RPMI8226 (cell line): Measurements from ENCODE around the gene GDNF.
"Not testable (repeated sequence)": the region's sequence is repeated elsewhere in the genome, so short reads cannot be mapped to it uniquely, and the experiment has no call there.

ENCODE experiments used
- DNase-seq: peaks from one replicate; pipeline ENCODE4 v3.0.0-alpha.2; 2015

Gene GDNF

GRCh38 chr5:37839407-37840052 lies at the start of gene GDNF:
Gene GDNF (minus strand): TSS chr5:37840041. CDS start chr5:37834796, 5,245 bp downstream.
- no peak for DNase-seq

DNA sequence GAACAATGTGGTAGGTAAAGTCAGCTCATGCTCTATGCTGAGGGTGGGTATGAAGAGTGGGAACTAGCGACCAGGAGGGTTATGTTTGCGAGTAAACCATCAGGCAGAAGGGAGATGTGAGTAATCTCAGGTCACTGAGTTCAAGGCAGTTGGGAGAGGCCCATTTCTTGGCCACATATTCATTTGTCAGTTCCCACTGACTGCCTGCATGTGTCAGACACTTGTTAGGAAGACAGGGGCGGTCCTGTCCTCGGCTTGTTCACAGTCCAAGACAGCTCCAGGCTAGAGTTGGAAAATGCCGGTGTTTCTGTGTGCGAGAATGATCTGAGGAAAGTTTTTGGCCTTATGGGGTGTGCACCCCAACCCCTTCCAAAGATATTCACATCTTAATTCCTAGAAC lies 48.6 kb upstream of the GDNF start:
- no peak for DNase-seq

- peak; percentile 17 for DNase-seq
Observed at GRCh38 chr5:37886242-37886905, 46.5 kb upstream of the GDNF start.

- DNase-seq: no peak
Observed at GRCh38 chr5:37882636-37883035, 42.8 kb upstream of the GDNF start.

- DNase-seq: no peak
Observed at GRCh38 chr5:37881359-37881758, 41.5 kb upstream of the GDNF start.

DNA sequence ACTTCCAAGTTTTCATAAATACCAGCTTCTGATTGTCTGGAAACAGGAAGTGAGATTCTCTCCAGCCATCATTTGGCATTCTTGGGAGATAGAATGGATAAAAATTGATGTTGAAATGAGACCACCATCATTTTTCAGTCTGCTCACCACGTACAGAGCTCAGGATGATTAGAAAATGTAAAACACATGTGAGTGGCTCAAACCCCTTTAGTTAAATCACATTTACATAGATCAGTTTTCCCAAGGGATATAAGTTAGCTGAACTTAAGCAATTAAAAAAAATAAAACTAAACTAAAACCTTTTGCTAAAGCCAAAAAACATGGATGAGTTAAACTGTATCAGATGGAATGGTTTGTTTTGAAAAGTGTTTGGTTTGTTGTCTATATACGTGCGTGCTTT lies 37.1 kb upstream of the GDNF start:
- no peak for DNase-seq

DNA sequence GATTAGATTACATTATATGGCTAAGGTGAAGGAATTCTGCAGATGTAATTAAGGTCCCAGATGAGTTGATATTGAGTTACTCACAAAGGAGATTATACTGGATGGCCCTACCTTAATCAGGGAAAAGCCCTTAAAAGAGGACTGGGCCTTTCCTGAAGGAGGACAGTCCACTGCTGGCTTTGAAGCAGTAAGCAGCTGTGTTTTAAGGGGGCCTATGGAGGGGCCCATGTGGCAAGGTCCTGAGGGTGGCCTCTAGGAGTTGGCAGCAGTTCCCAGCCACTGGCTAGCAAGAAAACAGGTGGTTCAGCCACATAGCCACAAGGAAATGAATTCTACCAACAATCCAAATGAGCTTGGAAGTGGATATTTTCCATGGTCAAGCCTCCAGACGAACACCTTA lies 36.4 kb upstream of the GDNF start:
- no peak for DNase-seq

DNA sequence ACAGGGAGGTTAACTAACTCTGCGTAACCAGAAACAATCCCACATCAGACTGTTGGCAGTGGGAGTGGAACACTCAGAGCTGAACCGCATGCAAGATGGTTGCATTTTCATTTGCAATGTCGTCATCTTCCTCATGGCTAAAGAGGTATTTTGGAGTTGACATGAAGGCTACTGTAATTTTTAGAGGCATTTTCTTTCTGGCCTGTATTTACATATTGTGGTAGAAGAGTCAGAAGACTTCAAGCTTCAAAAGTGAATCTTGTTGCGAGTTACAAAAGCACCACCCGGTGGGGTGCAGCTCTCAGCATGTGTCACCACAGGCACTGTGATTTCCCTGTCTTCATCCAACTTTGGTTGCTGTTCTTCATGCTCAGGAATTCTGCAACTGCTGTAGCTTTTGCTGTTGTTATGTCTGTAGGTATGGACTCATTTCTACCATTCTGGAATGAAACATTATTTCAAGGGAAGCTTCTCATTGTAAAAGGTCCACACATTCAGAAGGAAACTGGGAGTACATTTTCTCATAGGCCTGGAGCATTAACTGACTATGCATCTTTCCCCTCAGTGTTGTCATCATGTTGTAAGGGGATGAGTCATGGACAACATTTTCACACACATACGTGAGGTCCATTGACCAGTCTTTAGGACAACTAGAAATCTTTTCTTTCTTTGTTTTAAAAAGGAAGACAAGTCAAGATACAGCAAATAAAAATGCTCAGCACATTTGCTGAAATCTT lies 35.4 kb upstream of the GDNF start:
- DNase-seq: no peak

- peak; percentile 32 for DNase-seq
Observed at GRCh38 chr5:37873988-37874387, 34.1 kb upstream of the GDNF start.

- no peak for DNase-seq
Observed at GRCh38 chr5:37871023-37871815, 31.4 kb upstream of the GDNF start.

GRCh38 chr5:37869216-37869615 lies 29.4 kb upstream of the GDNF start:
- no peak for DNase-seq

DNA sequence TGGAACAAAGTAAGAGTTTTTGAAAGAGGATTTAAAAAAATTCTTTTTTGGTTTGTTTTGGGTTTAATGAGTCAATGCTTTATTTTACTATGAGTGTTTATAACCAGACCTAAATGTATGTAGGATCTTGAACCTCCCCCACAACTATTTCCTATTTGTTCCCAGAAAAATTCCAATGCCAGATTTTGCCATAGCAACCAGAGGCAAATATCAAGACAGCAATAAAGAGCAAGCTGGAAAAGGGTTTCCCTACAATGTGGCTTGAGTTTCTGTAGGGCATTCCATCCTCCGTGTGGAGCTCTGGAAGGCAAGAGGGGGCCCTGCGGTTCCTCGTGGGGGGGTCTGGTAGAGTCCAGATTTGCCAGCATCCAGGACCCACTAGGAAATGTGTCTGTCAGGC lies 27.8 kb upstream of the GDNF start:
- DNase-seq: no peak

DNA sequence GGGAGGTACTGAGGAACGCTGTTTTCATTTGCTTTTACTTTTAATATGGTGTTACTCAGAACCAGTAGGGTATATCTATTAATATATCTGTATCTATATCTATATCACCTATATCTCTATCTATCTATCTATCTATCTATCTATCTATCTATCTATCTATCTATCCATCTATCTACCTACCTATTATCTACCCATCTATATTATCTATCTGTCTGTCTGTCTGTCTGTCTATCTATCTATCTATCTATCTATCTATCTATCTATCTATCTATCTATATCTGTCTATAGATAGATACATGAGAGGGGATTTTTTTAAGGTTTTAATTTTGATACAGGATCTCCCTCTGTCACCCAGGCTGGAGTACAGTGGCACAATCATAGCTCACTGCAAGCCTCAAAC lies 23.1 kb upstream of the GDNF start:
- not testable (repeated sequence) for DNase-seq

GRCh38 chr5:37860206-37860605 lies 20.4 kb upstream of the GDNF start:
- no peak for DNase-seq

DNA sequence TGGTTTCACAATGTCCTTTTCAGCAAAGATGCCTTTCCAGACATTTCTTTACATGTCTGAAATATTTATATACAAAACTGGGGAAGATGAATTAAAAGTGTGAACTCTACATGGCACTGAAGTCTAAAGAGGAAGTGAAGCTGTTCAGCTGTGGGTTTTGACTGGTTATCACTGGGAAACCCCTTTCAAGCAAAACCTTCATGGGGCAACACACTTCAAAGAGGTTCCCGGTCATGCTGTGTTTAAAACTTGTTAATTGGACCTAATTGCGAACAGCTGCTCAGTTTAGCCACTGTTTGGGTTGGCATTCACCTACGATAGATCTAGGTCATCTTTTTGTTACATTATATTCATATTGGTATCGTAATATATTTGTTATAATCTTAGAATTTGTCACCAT lies 20.0 kb upstream of the GDNF start:
- DNase-seq: peak; percentile 39

GRCh38 chr5:37858250-37858649 lies 18.4 kb upstream of the GDNF start:
- DNase-seq: no peak

DNA sequence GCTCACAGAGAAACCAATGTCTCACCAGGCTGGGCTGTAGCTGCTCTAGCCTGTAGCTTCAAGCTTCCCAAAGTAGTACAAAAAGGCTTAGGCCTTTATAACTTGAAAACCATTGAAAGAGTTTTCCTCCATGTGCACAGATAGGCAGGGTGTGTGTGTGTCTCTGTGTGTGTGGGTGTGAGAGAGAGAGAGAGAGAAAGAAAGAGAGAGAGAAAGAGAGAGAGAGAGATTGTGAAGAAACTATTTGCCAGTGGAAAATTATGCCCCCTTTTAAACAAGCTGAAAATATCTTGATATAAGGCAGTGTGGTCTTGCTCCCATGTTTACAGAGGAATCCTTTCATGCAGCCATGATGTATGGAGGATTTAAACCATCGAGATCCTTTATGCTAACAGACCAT lies 17.9 kb upstream of the GDNF start:
- DNase-seq: no peak

DNA sequence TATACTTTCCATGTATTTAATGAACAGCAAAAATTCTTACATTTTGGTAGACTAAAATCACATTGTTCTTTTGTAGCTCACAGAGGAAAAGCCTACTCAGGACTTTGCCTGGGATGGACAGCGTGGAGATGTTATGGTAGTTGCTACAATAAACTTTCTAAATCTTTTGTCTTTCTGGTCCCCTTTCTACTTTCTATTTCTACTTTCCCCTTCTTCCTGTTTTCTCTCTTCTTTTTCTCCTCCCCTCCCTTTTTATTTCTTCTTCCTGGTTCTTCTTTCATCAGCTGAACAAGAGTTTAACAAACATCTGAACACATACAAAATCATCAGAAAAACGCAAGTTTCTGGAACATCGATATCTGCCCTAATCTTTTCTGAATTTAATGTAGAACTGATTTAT lies 15.6 kb upstream of the GDNF start:
- DNase-seq: no peak

GRCh38 chr5:37851305-37851704 lies 11.5 kb upstream of the GDNF start:
- DNase-seq: no peak

DNA sequence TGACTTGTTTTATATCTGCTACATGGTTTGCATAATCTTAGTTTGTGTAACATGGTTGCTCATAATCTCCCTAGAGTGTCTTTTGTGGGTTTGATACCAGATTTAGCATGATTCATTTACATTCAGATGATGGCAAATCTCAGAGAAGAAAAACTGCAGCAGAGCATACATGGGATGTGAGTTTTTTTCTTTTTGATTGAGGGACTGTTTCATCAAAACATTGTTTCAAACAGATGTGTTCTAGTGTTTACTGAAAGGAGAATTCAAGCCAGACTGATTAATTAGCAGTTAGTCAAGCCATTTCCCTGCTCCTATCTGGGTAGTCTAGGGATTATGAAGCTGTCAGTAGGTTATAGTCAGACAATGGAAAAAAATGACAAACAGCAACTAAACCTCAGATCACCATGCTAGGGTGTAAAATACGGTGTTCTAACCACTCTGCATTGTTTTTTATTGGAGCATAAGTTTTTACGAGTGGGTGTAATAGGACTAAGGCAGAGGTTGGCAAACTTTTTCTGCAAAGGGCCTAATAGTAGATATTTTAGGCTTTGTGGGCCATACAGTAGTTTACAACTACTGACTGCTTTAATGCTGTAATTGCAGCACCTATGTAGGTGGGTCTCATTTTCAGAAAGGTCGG lies 10.5 kb upstream of the GDNF start:
- no peak for DNase-seq

DNA sequence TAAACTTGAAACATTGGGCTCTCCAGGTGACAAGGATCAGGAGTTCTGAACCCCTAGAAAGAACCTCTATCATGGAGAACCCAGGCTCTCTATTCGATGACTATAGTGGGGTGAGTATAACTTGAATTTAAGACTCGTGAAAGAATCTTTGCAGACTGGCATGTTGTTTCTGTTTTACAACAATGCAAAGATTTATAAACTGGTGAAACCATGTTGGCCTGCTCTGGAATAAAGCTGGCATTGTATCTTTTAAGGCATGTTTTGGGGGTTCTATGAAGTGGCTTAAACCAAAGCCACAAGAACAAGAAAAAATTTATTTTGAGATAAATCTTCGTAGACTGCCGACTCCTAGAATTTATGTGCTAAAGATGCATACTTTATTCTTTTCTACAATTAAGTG lies 9.8 kb upstream of the GDNF start:
- no peak for DNase-seq

GRCh38 chr5:37847978-37848425 lies 8.2 kb upstream of the GDNF start:
- peak; percentile 69 for DNase-seq

DNA sequence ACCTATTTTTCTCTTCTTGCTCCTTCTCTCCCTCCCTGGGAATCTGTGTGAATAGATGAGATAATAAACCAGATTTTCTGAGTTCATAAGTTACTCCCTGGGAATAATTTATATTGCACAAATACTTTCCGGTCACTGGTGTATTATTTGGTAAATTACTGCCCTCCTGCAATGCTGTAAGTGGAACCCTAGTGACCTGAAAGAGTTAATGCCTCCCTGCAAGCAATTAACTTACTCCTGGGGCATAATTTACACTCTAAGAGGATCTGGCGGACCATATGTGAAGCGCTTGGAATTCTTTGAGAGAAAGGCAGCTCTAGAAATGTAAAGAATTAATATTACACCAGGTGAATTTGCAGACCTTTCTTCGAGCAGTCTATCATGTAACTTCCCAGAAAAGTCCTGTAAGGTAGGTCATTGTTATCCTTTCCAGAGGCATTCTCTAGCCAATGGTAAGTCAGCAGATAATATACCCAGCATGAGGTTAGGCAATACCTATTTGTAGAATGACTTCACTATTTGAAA lies 7.0 kb upstream of the GDNF start:
- no peak for DNase-seq
